ENCODE data around the gene CCNY. TPM values are rescaled to one million over a fixed set of nuclear protein-coding genes. Genes with fewer than 3 reads are reported as not detected.

Gene CCNY
- total RNA-seq, 3 donors from 2014 or later = 48.6 to 64.4 (median 51.5) TPM

GRCh38 chr10:35392482-35393228 lies 56.3 kb downstream of the CCNY start:
- H3K4me3 ChIP-seq = no peak overlapping the region
- ATAC-seq (no peak), DNase-seq (no peak)
- no peaks in the 10 kb centered on the region for H3K36me3 ChIP-seq (ENCODE audit: low read depth)
- intact Hi-C loops (cut with DNase I, micrococcal nuclease) = no loop called here
- peaks cover 19% of the 10 kb centered on the region for H3K9me3 ChIP-seq
- no peaks in the 10 kb centered on the region for H3K4me1 ChIP-seq (ENCODE audit: low read depth)
- no peak for TF ChIP-seq CTCF (IDR thresholded peaks at IDR 0.05)

- Histone ChIP-seq H3K36me3 (ENCODE audit: low read depth) (no peaks in the 10 kb centered on the region), H3K4me3 (no peak overlapping the region), H3K4me1 (ENCODE audit: low read depth) (no peaks in the 10 kb centered on the region), H3K9me3 (peaks cover 16% of the 10 kb centered on the region)
- DNase-seq (no peak), ATAC-seq (no peak)
- no peak for TF ChIP-seq CTCF (IDR thresholded peaks at IDR 0.05)
- intact Hi-C loops (cut with DNase I, micrococcal nuclease) = no loop called here
Observed at GRCh38 chr10:35394411-35394851, 58.1 kb downstream of the CCNY start.

GRCh38 chr10:35394934-35395333 lies 58.6 kb downstream of the CCNY start:
- Histone ChIP-seq H3K4me3 (no peak overlapping the region), H3K9me3 (peaks cover 14% of the 10 kb centered on the region), H3K36me3 (ENCODE audit: low read depth) (no peaks in the 10 kb centered on the region), H3K4me1 (ENCODE audit: low read depth) (no peaks in the 10 kb centered on the region)
- intact Hi-C loops (cut with DNase I, micrococcal nuclease) = no loop called here
- no peak for DNase-seq
- ATAC-seq = no peak
- TF ChIP-seq CTCF (IDR thresholded peaks at IDR 0.05) = no peak

GRCh38 chr10:35396560-35397434 lies 60.5 kb downstream of the CCNY start:
- Histone ChIP-seq H3K9me3 (no peaks in the 10 kb centered on the region), H3K4me1 (ENCODE audit: low read depth) (no peaks in the 10 kb centered on the region), H3K4me3 (no peak overlapping the region), H3K36me3 (ENCODE audit: low read depth) (no peaks in the 10 kb centered on the region)
- DNase-seq = no peak
- intact Hi-C loops (cut with DNase I, micrococcal nuclease) = no loop called here
- no peak for ATAC-seq
- TF ChIP-seq CTCF (IDR thresholded peaks at IDR 0.05) = no peak

- no peak for TF ChIP-seq CTCF (IDR thresholded peaks at IDR 0.05)
- intact Hi-C loops (cut with DNase I, micrococcal nuclease) = no loop called here
- no peak for DNase-seq
- no peaks in the 10 kb centered on the region for H3K36me3 ChIP-seq (ENCODE audit: low read depth)
- H3K4me1 ChIP-seq (ENCODE audit: low read depth) = no peaks in the 10 kb centered on the region
- no peak for ATAC-seq
- H3K9me3 ChIP-seq = peaks cover 5% of the 10 kb centered on the region
- no peak overlapping the region for H3K4me3 ChIP-seq
Observed at GRCh38 chr10:35397953-35398352, 61.6 kb downstream of the CCNY start.

Measured in mucosa of descending colon (tissue), 3 donors.